ENCODE measurements around the gene TACC2.

TACC2 gene

GRCh38 chr10:122254831-122255230, 265.9 kb downstream of the TACC2 start:
- no peak for DNase-seq

GRCh38 chr10:122255509-122256301, 266.7 kb downstream of the TACC2 start:
- DNase-seq = no peak

- DNase-seq = no peak
These were observed 268.1 kb downstream of the TACC2 start for GRCh38 chr10:122257041-122257440.

GRCh38 chr10:122258136-122259074, 269.4 kb downstream of the TACC2 start:
- DNase-seq = no peak

- no peak for DNase-seq
These were observed 270.1 kb downstream of the TACC2 start for GRCh38 chr10:122259075-122259466.

GRCh38 chr10:122261584-122261983, 272.6 kb downstream of the TACC2 start:
- DNase-seq = no peak

- no peak for DNase-seq
These were observed 275.0 kb downstream of the TACC2 start for GRCh38 chr10:122263971-122264370.

GRCh38 chr10:122264436-122264835, 275.5 kb downstream of the TACC2 start:
- no peak for DNase-seq

GRCh38 chr10:122264931-122265330, 276.0 kb downstream of the TACC2 start:
- DNase-seq = no peak

GRCh38 chr10:122265896-122266295, 276.9 kb downstream of the TACC2 start:
- no peak for DNase-seq

GRCh38 chr10:122267849-122268737, 279.1 kb downstream of the TACC2 start:
- no peak for DNase-seq

- no peak for DNase-seq
These were observed 280.2 kb downstream of the TACC2 start for GRCh38 chr10:122269059-122269687.

- no peak for DNase-seq
These were observed 282.1 kb downstream of the TACC2 start, which contains the start of gene BTBD16 for GRCh38 chr10:122271076-122271475. Gene BTBD16, plus strand, starts transcription at chr10:122271296. Its CDS starts 3,786 bp downstream, at chr10:122275082.

- no peak for DNase-seq
These were observed 285.1 kb downstream of the TACC2 start for GRCh38 chr10:122273966-122274545.

- no peak for DNase-seq
These were observed 287.7 kb downstream of the TACC2 start for GRCh38 chr10:122276611-122277208.

GRCh38 chr10:122277526-122278136, 288.7 kb downstream of the TACC2 start:
- no peak for DNase-seq

GRCh38 chr10:122279725-122280141, 290.8 kb downstream of the TACC2 start:
- no peak for DNase-seq

- DNase-seq = no peak
These were observed 291.2 kb downstream of the TACC2 start for GRCh38 chr10:122280156-122280555.

- no peak for DNase-seq
These were observed 292.2 kb downstream of the TACC2 start for GRCh38 chr10:122281018-122281626.

GRCh38 chr10:122281751-122282150, 292.8 kb downstream of the TACC2 start:
- no peak for DNase-seq
